NT2/D1 (cell line): ENCODE measurements around the gene GNA15.

Source experiments
- DNase-seq: peaks from one replicate; pipeline ENCODE4 v3.0.0-alpha.2; 2011; ENCODE audit warnings: low read depth, low spot score
- H3K27me3 ChIP-seq: 2 replicates; pipeline ENCODE4 v1.6.0; 2011; ENCODE audit warnings: mild to moderate bottlenecking; ENCODE audit not compliant: insufficient read length, insufficient read depth
- H3K36me3 ChIP-seq: 2 replicates; pipeline ENCODE4 v1.6.1; 2011; ENCODE audit warnings: mild to moderate bottlenecking, low read length, mixed read lengths; ENCODE audit not compliant: insufficient read depth, insufficient read length
- H3K4me1 ChIP-seq: 2 replicates; pipeline ENCODE4 v1.5.1; 2011; ENCODE audit not compliant: insufficient read depth, insufficient read length
- H3K4me3 ChIP-seq: 2 replicates; pipeline ENCODE4 v1.5.1; 2011; ENCODE audit warnings: low read depth; ENCODE audit not compliant: insufficient read length
- H3K9ac ChIP-seq: 2 replicates; pipeline ENCODE4 v1.6.0; 2011; ENCODE audit warnings: low read depth; ENCODE audit not compliant: insufficient read length
- H3K9me3 ChIP-seq: 2 replicates; pipeline ENCODE4 v1.5.1; 2011; ENCODE audit warnings: mild to moderate bottlenecking, low read length; ENCODE audit not compliant: insufficient read depth
- SUZ12 ChIP-seq: IDR thresholded peaks from 2 replicates; pipeline ENCODE4 v1.6.1; 2011; ENCODE audit not compliant: insufficient read length, insufficient read depth; ENCODE audit errors: extremely low read depth
- YY1 ChIP-seq: IDR thresholded peaks from 2 replicates; pipeline ENCODE4 v1.6.1; 2011; ENCODE audit not compliant: insufficient read length, insufficient read depth
- ZNF274 ChIP-seq: IDR thresholded peaks from 2 replicates; pipeline ENCODE4 v1.6.1; 2011; ENCODE audit warnings: mild to moderate bottlenecking, low read depth, low read length

Gene GNA15

DNA sequence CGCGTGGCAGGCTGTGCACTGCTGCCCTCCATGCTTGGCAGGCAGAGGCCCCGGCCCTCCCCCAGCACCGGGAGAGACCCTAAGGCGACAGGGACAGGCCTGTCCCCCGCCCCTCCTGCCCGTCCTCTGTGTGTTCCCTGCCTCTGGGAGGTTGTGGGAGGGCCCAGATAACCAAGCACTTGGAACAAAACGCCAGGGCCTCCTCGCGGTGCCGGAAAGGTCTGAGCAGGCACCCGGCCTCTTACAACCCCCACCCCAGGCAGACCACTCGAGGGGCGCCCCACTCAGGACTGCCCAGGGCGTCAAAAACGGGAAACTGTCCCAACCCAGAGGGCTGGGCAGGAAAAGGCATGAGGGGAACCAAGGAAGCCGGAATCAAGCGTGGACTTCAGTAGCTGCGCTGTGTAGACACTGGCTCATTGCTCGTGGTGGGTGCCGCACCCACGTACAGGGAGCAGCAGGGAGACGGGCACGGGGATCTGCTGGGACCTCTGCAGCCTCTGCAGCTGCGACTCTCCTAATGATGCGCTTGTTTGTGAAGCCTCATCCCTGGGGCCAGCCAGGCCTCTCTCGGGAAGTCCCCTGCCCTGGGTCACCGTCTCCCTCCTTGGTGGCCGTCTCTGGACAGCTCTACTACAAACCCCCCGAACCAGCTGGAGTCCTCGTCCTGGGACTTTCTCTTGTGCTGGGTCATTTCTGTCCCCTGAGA, 21.7 kb upstream of the GNA15 start:
- DNase-seq, result no peak
- H3K4me1 ChIP-seq, result peaks cover 13% of the 10 kb centered on the region
- no peaks in the 10 kb centered on the region for H3K9me3 ChIP-seq
- no peak overlapping the region for H3K9ac ChIP-seq
- no peak for TF ChIP-seq ZNF274
- TF ChIP-seq YY1, result no peak
- no peak for TF ChIP-seq SUZ12
- H3K27me3 ChIP-seq, result no peaks in the 10 kb centered on the region
- H3K4me3 ChIP-seq, result no peak overlapping the region
- peaks cover 53% of the 10 kb centered on the region for H3K36me3 ChIP-seq

DNA sequence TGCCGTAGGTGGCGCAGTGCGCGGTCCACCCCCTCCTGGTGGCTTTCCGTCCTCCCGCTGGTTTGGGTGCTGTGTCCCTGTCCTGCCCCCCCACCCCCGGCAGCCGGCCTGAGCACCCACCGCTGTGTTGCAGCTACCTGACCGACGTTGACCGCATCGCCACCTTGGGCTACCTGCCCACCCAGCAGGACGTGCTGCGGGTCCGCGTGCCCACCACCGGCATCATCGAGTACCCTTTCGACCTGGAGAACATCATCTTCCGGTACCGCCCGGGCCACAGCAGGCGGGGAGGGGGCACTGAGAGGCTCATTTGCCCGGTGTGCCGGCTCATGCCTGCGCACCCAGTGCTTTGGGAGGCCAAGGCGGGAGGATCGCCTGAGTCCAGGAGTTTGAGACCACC, 21.0 kb upstream of the GNA15 start:
- DNase-seq, result no peak
- Histone ChIP-seq H3K4me3 (no peak overlapping the region), H3K9ac (no peak overlapping the region), H3K4me1 (peaks cover 12% of the 10 kb centered on the region), H3K36me3 (peaks cover 56% of the 10 kb centered on the region), H3K27me3 (no peaks in the 10 kb centered on the region), H3K9me3 (no peaks in the 10 kb centered on the region)
- TF ChIP-seq ZNF274 (no peak), SUZ12 (no peak), YY1 (no peak)

DNA sequence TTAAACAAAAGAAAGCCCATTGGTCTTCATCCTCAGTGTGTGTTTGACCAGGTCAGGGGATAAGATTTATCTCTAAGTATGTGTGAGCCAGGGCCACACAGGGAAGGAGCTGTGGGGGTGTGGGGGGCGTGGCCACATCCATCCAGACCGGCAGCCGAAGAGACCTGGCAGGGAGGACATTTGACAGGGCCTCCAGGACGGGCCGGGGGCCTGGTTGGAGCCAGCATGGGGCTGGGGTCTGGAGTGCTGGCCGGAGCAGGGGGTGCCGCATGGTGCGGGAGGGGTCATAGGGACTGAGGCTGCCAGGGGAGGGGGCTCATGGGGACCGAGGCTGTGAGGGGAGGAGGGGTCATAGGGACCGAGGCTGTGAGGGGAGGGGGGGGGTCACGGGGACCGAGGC, 20.4 kb upstream of the GNA15 start:
- TF ChIP-seq ZNF274 (no peak), SUZ12 (no peak), YY1 (no peak)
- Histone ChIP-seq H3K27me3 (no peaks in the 10 kb centered on the region), H3K9me3 (no peaks in the 10 kb centered on the region), H3K9ac (no peak overlapping the region), H3K4me1 (peaks cover 12% of the 10 kb centered on the region), H3K36me3 (peaks cover 53% of the 10 kb centered on the region), H3K4me3 (no peak overlapping the region)
- DNase-seq, result no peak

DNA sequence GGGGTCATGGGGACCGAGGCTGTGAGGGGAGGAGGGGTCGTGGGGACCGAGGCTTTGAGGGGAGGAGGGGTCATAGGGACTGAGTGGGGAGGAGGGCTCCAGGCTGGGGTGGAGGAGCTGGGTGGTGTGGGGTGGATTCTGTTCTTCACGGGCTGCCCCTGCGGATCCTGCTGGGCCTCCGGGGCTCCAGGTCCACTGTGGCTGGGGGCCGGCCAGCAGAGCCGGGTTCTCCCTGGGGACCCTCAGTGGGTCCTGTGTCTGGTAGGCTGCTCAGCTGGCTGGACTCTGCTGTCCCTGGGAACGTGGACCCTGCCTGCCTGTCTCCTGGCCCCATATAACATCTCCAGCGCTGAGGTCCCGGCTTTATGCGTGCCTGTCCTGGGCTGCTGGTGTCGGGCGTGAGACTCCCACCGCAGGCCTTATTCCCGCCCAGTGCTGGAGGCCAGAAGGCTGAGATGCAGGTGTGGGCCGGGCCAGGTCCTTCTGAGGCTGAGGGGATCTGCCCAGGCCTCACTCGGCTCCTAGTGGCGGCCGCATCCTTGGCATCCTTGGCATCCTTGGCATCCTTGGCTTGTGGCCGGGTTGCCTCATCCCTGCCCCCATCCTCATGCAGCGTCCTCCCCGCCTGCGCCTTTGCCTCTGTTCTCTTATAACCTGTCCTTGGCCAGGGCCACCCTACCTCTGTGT, 19.8 kb upstream of the GNA15 start:
- Histone ChIP-seq H3K36me3 (peaks cover 58% of the 10 kb centered on the region), H3K4me1 (peaks cover 12% of the 10 kb centered on the region), H3K9ac (no peak overlapping the region), H3K27me3 (no peaks in the 10 kb centered on the region), H3K4me3 (no peak overlapping the region), H3K9me3 (no peaks in the 10 kb centered on the region)
- TF ChIP-seq ZNF274 (no peak), SUZ12 (no peak), YY1 (no peak)
- DNase-seq, result no peak

DNA sequence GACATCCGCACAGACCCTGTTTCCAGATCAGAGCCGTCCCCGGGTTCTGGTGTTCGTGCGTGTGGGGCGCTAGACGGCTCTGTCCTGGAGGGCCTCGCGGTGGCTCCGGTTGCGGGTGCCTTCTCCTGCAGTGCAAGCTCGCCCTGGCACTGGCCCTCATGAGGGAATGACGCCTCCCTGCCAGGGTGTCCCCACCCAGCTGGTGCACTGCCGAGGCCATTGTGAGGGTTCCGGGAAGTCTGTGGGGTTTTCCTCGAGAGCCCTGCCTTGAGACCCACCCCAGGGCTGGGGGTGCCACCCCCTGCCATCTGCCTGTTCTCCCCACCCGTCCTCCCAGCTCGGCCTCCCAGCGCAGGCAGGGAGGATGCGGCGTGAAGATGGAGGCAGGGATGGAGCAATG, 19.2 kb upstream of the GNA15 start:
- Histone ChIP-seq H3K4me1 (peaks cover 10% of the 10 kb centered on the region), H3K4me3 (no peak overlapping the region), H3K9me3 (no peaks in the 10 kb centered on the region), H3K36me3 (peaks cover 57% of the 10 kb centered on the region), H3K9ac (no peak overlapping the region), H3K27me3 (no peaks in the 10 kb centered on the region)
- no peak for TF ChIP-seq YY1
- no peak for TF ChIP-seq ZNF274
- no peak for TF ChIP-seq SUZ12
- no peak for DNase-seq

DNA sequence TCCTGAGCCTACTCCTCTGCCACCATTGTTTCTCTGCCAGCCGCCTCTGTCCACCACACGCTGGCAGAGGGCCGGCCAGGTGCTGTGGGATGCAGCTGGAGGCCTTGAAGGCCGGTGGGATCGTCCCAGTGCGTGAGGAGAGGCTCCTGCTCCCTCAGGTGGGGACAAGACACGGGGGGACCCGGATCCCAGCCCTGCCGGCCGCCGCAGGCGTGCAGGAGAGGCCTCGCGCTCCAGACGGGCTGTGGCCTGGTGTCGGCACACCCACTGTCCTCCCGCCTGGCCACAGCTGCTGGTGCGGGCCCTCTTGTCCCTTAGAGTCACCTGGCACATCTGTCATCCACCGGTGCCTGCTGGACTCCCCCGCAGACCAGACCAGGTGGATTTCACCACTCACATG, 18.1 kb upstream of the GNA15 start:
- DNase-seq, result no peak
- H3K4me3 ChIP-seq, result no peak overlapping the region
- no peaks in the 10 kb centered on the region for H3K27me3 ChIP-seq
- H3K4me1 ChIP-seq, result peaks cover 7% of the 10 kb centered on the region
- peaks cover 61% of the 10 kb centered on the region for H3K36me3 ChIP-seq
- TF ChIP-seq ZNF274 (no peak), YY1 (no peak), SUZ12 (no peak)
- no peaks in the 10 kb centered on the region for H3K9me3 ChIP-seq
- no peak overlapping the region for H3K9ac ChIP-seq

DNA sequence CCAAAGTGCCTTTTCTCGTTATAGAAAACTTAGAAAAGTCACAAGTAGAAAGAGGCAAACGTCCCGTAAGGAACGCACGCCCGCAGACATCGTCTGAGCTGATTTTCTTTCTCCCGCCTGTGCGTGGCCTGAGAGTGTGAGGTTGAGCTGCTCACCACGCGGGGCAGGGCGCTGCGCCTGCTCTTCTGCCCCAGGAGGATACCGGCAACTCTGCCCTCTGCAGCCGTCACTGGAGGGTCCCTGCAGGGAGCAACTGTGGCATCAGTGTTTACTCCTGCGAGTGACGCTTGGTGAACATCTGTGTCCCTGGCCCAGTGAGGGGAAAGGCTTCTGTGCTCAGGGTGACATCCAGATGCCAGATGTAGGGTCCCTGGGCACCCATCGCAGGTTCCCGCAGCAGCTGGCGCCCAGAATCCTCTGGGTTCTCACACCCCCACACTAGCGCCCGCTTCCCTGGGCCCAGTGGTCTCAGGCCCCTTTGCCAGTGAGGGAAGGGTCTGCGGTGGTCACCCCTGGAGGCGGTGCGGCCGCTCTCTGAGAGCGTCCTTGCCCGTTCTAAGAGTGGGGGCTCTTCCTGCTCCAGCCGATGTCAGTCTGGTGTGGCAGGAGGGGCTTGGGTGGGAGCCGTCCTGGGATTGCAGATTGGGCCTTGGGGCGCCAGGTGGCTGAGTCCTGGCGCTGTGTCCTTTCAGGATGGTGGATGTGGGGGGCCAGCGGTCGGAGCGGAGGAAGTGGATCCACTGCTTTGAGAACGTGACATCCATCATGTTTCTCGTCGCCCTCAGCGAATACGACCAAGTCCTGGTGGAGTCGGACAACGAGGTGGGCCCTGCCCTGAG, 17.4 kb upstream of the GNA15 start:
- no peaks in the 10 kb centered on the region for H3K27me3 ChIP-seq
- no peaks in the 10 kb centered on the region for H3K9me3 ChIP-seq
- DNase-seq, result no peak
- peaks cover 60% of the 10 kb centered on the region for H3K36me3 ChIP-seq
- no peak overlapping the region for H3K4me3 ChIP-seq
- H3K9ac ChIP-seq, result no peak overlapping the region
- H3K4me1 ChIP-seq, result peaks cover 6% of the 10 kb centered on the region
- TF ChIP-seq YY1 (no peak), ZNF274 (no peak), SUZ12 (no peak)
